ES-I3 (cell line): ENCODE measurements around the gene TAF4B.

ENCODE experiments used
- H3K36me3 ChIP-seq: 2 replicates; pipeline ENCODE4 v1.6.1; 2013; ENCODE audit warnings: mild to moderate bottlenecking, low read length, control low read depth, moderate library complexity; ENCODE audit not compliant: insufficient read depth
- H3K4me1 ChIP-seq: 2 replicates; pipeline ENCODE4 v1.6.1; 2013; ENCODE audit warnings: mild to moderate bottlenecking, control low read depth, low read length; ENCODE audit not compliant: insufficient read depth
- H3K9ac ChIP-seq: 2 replicates; pipeline ENCODE4 v1.6.1; 2013; ENCODE audit warnings: low read depth, mild to moderate bottlenecking, low read length, moderate library complexity
- H3K9me3 ChIP-seq: 2 replicates; pipeline ENCODE4 v1.6.1; 2013; ENCODE audit warnings: mild to moderate bottlenecking, low read length, moderate library complexity; ENCODE audit not compliant: control insufficient read depth, insufficient read depth

TAF4B gene

GRCh38 chr18:26304511-26304910 is 78.3 kb downstream of the TAF4B start:
- H3K36me3 ChIP-seq = no peaks in the 10 kb centered on the region
- H3K4me1 ChIP-seq = no peaks in the 10 kb centered on the region
- no peaks in the 10 kb centered on the region for H3K9me3 ChIP-seq
- no peak overlapping the region for H3K9ac ChIP-seq

GRCh38 chr18:26307161-26307773 is 81.0 kb downstream of the TAF4B start:
- H3K9me3 ChIP-seq = no peaks in the 10 kb centered on the region
- H3K4me1 ChIP-seq = no peaks in the 10 kb centered on the region
- no peak overlapping the region for H3K9ac ChIP-seq
- no peaks in the 10 kb centered on the region for H3K36me3 ChIP-seq

GRCh38 chr18:26309281-26309680 is 83.0 kb downstream of the TAF4B start:
- no peaks in the 10 kb centered on the region for H3K36me3 ChIP-seq
- no peaks in the 10 kb centered on the region for H3K4me1 ChIP-seq
- H3K9ac ChIP-seq = no peak overlapping the region
- H3K9me3 ChIP-seq = no peaks in the 10 kb centered on the region

GRCh38 chr18:26312199-26312598 is 86.0 kb downstream of the TAF4B start:
- H3K9me3 ChIP-seq = no peaks in the 10 kb centered on the region
- H3K36me3 ChIP-seq = no peaks in the 10 kb centered on the region; the same call in 1 of the 2 replicates
- H3K4me1 ChIP-seq = no peaks in the 10 kb centered on the region
- no peak overlapping the region for H3K9ac ChIP-seq

DNA sequence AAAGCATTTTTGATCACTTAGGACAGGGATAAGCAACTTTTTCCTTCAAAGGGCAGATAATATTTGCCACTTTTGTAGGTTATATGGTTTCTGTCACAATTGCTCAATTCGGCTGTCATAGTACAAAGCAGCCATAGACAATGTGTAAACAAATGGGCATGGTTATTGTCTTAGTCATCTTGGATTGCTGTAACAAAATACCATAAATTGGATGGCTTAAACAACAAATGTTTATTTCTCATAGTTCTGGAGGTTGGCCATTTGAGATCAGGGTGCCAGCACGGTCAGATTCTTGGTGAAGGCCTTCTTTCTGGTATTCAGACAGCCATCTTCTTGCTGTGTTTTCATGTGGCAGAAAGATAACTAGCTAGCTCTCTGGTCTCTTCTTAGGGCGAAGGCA is 91.2 kb downstream of the TAF4B start:
- Histone ChIP-seq H3K9me3 (no peaks in the 10 kb centered on the region), H3K36me3 (no peaks in the 10 kb centered on the region; the same call in 1 of the 2 replicates), H3K9ac (no peak overlapping the region)

GRCh38 chr18:26320686-26321085 is 94.4 kb downstream of the TAF4B start:
- Histone ChIP-seq H3K9ac (no peak overlapping the region), H3K4me1 (no peaks in the 10 kb centered on the region), H3K36me3 (no peaks in the 10 kb centered on the region), H3K9me3 (no peaks in the 10 kb centered on the region)

More for the DNA sequence above, 91.2 kb downstream of the TAF4B start:
- no peaks in the 10 kb centered on the region for H3K4me1 ChIP-seq

DNA sequence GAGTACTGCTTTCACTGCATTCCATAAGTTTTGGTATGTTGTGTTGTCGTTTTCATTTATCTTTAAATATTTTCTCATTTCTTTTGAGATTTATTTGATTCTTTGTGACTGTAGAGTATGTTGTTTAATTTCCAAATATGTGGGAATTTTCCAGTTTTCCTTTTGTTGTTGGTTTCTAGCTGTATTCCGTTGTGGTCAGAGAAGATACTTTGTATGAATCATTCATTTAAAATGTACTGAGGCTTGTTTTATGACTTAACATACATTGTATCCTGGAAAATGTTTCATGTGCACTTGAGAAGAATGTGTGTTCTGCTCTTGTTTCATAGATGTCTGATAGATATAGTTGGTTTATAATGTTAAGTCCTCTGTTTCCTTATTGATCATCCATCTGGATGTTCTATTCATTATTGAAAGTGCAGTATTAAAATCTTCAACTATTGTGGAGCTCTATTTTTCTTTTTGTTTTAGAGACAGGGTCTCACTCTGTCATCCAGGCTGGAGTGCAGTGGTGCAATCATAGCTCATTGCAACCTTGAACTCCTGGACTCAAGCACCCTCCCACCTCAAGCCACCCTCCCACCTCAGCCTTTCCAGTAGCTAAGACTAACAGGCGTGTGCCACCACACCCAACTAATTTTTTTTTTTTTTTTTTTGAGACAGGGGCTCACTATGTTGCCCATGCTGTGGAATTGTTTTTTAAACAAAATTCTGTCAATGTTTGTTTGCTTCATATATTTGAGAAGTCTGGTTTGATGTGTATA is 96.8 kb downstream of the TAF4B start:
- H3K9ac ChIP-seq = no peak overlapping the region
- H3K4me1 ChIP-seq = no peaks in the 10 kb centered on the region
- no peaks in the 10 kb centered on the region for H3K36me3 ChIP-seq
- no peaks in the 10 kb centered on the region for H3K9me3 ChIP-seq

DNA sequence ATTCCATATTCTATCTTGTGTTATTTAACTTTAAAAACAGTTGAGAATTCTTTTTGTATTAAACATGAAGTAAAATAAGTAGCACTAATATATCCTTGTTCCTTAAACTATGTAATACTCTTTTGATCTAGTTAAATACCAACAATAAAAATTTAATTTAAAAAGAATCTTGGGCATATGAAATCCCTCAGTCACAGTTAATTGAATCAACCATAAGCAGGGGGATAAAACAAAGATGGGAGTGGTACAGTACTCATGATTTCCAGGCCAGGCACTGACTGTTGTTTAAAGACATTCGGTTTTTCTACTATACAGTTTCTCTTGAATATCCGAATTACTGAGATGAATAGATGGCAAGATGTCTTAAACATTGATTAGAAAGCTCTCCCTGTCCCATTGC is 99.5 kb downstream of the TAF4B start:
- Histone ChIP-seq H3K36me3 (no peaks in the 10 kb centered on the region; the same call in 1 of the 2 replicates), H3K9ac (no peak overlapping the region), H3K9me3 (no peaks in the 10 kb centered on the region), H3K4me1 (no peaks in the 10 kb centered on the region)

- no peaks in the 10 kb centered on the region; the same call in 1 of the 2 replicates for H3K36me3 ChIP-seq
- H3K9me3 ChIP-seq = no peaks in the 10 kb centered on the region
- no peaks in the 10 kb centered on the region for H3K4me1 ChIP-seq
- H3K9ac ChIP-seq = no peak overlapping the region
Observed at GRCh38 chr18:26327062-26327461, 100.8 kb downstream of the TAF4B start.

DNA sequence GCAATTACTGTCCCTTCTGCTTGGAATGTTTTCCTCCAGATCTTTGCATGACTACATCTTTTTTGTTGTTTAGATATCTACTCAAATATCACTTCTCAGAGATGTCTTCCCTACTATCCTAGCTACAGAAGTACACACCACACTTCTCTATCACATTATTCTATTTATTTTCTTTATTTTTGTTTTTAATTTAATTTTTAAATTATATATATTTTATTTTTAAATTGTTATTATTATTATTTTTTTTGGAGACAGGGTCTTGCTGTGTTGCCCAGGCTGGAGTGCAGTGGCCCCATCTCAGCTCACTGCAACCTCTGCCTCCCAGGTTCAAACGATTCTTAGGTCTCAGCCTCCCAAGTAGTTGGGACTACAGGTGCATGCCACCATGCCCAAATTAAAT is 106.7 kb downstream of the TAF4B start:
- Histone ChIP-seq H3K9me3 (no peaks in the 10 kb centered on the region), H3K36me3 (no peaks in the 10 kb centered on the region; the same call in none of the 2 replicates), H3K4me1 (no peaks in the 10 kb centered on the region), H3K9ac (no peak overlapping the region)

DNA sequence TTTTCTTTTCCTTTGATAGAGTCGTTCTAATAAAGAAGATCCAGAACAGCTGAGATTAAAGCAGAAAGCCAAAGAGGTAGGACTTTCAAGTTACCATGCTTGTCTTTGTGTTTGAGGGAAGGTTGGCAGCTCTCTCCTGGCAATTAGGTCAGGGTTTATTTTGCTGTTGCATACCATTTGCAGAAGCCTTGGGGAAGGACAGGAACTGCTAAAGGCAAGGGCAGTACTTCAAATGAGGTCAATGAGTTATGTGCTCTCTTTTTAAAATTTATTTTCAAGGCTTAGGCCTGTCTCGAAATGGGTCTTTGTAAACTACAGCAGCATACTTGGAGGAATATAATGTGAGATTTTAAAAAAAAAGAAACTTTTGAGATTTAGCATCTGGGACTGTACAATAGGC is 108.9 kb downstream of the TAF4B start:
- Histone ChIP-seq H3K4me1 (no peaks in the 10 kb centered on the region), H3K9ac (no peak overlapping the region), H3K36me3 (no peaks in the 10 kb centered on the region; the same call in 1 of the 2 replicates), H3K9me3 (no peaks in the 10 kb centered on the region)

DNA sequence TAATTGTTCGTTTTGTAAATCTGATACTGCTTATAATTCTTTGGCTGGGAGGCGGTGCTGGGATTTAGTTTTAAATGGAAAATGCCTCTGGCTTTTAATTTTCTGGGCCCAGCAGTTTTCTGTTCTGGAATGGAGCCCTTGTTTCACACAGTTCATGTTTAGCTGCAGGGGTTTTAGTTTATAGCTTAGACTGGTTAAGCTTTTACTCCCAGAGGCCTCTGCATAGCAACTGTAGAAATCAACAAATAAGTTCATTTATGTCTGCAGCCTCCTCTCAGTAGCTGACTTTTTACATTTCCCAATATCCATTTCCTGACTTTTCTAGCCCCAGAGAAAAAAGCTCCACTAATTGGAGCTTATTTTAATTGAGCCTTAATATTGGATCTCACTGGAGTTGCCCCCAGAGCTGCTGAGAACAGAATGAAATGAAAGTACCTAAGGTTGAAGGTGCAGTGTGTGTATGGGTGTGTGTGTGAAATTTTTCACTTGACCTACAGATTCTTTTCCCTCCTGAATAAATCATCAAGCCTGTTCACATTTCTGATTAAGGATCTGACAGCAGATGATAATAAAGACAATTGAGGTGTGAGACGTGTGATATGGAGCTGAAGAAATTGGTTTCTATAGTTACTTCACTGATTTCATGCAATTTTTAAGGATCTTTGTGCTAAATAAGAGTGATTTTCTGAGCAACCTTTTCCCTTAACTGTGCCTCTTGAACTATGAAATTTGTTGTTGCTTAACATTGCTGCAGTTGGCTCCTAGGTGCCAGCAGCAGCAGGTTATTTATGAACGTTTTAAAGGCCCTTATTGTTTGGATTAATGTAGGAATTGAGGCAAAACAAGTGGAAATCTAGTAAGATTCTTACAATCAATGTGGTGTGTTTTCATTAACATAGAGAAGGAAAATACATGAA is 109.6 kb downstream of the TAF4B start:
- Histone ChIP-seq H3K36me3 (no peaks in the 10 kb centered on the region; the same call in 1 of the 2 replicates), H3K9me3 (no peaks in the 10 kb centered on the region), H3K9ac (no peak overlapping the region), H3K4me1 (no peaks in the 10 kb centered on the region)

DNA sequence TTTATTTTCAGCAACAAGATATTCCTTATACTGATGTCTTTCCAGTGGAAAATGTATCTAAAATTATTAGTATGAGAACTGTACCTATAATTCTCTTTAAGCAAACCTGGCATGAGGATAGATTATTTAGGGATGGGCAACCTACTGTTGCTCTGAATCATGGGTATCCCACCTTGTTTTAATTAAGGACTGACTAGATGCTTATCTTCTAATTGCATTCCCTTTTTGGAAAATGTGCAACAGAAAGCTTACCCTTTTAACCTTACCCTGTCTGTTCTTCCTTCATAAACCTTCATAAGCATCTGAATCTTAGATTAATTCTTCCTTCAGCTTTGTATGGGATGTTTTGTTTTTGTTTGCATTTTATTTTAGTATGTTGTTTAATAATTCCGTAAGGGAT is 110.3 kb downstream of the TAF4B start:
- H3K4me1 ChIP-seq = no peaks in the 10 kb centered on the region
- H3K9me3 ChIP-seq = no peaks in the 10 kb centered on the region
- no peaks in the 10 kb centered on the region; the same call in 1 of the 2 replicates for H3K36me3 ChIP-seq
- no peak overlapping the region for H3K9ac ChIP-seq

GRCh38 chr18:26342646-26343045 is 116.4 kb downstream of the TAF4B start:
- Histone ChIP-seq H3K36me3 (0 out of 2 replicates have a peak, but pooled peaks cover 3% of the 10 kb centered on the region), H3K4me1 (no peaks in the 10 kb centered on the region), H3K9me3 (peaks cover 12% of the 10 kb centered on the region; the same call in 1 of the 2 replicates), H3K9ac (no peak overlapping the region)
